Smooth muscle cell of the umbilical artery (primary cell): ENCODE measurements around the gene FAM89A. TPM values are rescaled to one million over a fixed set of nuclear protein-coding genes. Genes with fewer than 3 reads are reported as not detected.

ENCODE experiments used
- total RNA-seq: library from RNA; depleted of rRNA; stranded (reverse); fragments of >200 nt; gene quantifications from 2 replicates; pipeline ENCODE4 v1.2.3, GENCODE V29; 2014

The FAM89A gene
- 2.9 and 6.2 TPM in 2 replicates for total RNA-seq

GRCh38 chr1:231040019-231040799 is at the start of gene FAM89A:
Gene FAM89A (minus strand): TSS chr1:231040254. CDS start chr1:231040211, 43 bp downstream.

DNA sequence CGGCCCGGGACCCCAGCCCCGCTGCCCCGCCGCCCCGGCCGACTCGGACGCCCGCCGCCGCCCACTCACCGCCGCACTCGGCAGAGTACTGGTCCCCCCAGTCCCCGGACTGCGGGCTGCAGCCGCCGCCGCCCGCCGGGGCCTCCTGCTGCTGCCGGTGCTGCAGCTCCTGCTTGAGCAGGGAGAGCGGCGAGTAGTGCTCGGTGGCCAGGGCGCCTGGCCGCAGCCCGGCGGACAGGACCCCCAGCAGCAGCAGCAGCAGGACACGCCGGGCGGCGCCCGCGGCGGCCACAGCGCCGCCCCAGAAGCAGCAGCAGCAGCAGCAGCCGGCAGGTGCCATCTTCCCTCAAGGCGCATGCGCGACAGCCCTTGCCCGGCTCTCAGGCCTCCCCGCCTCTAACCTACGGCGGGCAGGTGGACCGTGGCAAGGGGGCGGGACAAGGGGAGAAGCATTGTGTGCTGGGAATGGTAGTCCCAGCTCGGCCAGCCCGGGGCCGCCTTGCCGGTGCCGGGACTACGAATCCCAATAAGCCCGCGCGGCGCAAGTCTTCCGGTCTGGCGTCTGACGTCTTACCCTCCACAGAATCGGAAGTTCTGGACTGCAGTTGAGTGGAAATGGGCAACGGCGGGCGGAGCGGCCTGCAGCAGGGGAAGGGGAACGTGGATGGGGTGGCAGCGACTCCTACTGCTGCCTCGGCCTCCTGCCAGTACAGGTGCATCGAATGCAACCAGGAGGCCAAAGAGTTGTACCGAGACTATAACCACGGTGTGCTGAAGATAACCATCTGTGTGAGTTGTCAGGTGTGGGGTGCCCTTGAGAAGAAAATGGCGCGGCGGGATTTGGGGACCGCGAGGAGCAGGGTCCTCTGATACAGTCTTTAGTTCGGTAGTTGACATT is 61.3 kb downstream of the FAM89A start, which contains the start of the genes ARV1 and TTC13:
Gene ARV1 (plus strand): TSS at position 604 of the 898 bp plus-strand sequence. CDS start 12 bp downstream, at position 616.
Gene TTC13 (minus strand): TSS at position 371 of the 898 bp plus-strand sequence. CDS start 31 bp downstream, at position 340.

Other genes starting within 250 kb of the FAM89A start
- 24.6 and 41.4 TPM in 2 replicates for gene C1orf198, start 171.7 kb downstream of the FAM89A start, total RNA-seq
- gene TTC13, start 61.4 kb downstream of the FAM89A start, total RNA-seq = 20.8 and 30.6 TPM in 2 replicates
- 11.3 and 15.7 TPM in 2 replicates for gene ARV1, start 61.2 kb downstream of the FAM89A start, total RNA-seq
- gene TRIM67, start 121.8 kb upstream of the FAM89A start, total RNA-seq = not detected in 2 replicates
- 49.3 and 54.8 TPM in 2 replicates for gene GNPAT, start 201.0 kb upstream of the FAM89A start, total RNA-seq